Epithelial cell of proximal tubule (primary cell): ENCODE measurements around the gene IFT122. TPM values are rescaled to one million over a fixed set of nuclear protein-coding genes. Genes with fewer than 3 reads are reported as not detected.

ENCODE experiments used
- DNase-seq: peaks from one replicate; pipeline ENCODE4 v3.0.0-alpha.2; 2011; ENCODE audit warnings: low read depth
- H3K4me3 ChIP-seq: 2 replicates; pipeline ENCODE4 v1.5.1; 2011; ENCODE audit warnings: low read depth, mild to moderate bottlenecking, low read length
- total RNA-seq: library from RNA; depleted of rRNA; stranded (reverse); fragments of >200 nt; gene quantifications from 2 replicates; pipeline ENCODE4 v1.2.3, GENCODE V29; 2015
- TF ChIP-seq, protein P1 (sequence below): conservative IDR thresholded peaks from 2 replicates; pipeline ENCODE4 v1.5.1; 2012; ENCODE audit warnings: low read depth, mild to moderate bottlenecking, low read length

The IFT122 gene
- total RNA-seq, 1 donor from 2014 or later, result 15.2 TPM

DNA sequence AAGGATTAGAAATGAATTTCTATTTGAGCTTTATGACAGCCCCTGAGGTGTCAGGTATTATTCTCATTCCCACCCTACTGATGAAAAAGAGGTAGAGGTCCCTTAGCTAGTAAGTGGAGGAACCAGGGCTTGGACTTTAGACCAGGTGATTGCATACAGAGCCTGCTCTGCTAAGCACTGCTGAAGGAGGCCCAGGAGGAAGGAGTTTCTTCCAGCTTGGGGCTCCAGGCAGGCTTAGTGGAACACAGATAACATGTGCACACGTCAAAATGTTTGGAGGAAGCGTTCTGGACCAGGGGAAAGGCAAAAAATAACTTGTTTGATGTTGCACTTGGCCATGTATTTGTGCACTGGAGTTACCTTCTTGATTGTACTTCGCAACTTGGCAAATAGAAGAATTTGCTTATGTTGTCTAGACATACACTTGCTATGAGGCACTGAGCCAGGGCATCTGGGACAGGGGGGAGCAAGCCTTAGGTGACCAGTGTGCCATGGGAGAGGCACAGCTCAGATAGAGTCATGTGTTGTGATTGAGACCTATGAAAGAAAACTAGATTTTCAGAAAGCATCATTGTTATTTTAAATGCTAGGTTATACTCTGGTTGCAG, 22.4 kb downstream of the IFT122 start:
- no peak for DNase-seq
- H3K4me3 ChIP-seq, result no peak overlapping the region
- TF ChIP-seq, protein P1, sequence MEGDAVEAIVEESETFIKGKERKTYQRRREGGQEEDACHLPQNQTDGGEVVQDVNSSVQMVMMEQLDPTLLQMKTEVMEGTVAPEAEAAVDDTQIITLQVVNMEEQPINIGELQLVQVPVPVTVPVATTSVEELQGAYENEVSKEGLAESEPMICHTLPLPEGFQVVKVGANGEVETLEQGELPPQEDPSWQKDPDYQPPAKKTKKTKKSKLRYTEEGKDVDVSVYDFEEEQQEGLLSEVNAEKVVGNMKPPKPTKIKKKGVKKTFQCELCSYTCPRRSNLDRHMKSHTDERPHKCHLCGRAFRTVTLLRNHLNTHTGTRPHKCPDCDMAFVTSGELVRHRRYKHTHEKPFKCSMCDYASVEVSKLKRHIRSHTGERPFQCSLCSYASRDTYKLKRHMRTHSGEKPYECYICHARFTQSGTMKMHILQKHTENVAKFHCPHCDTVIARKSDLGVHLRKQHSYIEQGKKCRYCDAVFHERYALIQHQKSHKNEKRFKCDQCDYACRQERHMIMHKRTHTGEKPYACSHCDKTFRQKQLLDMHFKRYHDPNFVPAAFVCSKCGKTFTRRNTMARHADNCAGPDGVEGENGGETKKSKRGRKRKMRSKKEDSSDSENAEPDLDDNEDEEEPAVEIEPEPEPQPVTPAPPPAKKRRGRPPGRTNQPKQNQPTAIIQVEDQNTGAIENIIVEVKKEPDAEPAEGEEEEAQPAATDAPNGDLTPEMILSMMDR, result no peak

DNA sequence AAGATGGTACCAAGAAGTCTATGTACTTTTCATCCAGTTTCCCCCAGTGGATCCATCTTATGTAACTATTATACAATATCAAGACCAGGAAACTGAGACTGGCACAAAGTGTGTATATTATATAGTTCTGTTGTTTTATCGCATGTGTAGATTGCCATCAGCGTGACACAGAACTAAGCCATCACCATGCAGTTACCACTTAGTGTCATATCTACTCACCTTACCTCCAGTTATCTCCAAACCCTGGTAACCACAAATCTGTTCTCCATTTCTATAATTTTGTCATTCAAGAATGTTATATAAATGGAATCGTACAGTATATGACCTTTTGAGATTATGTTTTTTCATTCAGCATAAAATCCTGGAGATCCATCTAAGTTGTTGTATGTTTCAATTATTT, 23.1 kb downstream of the IFT122 start:
- no peak for DNase-seq
- TF ChIP-seq, protein P1, result no peak

DNA sequence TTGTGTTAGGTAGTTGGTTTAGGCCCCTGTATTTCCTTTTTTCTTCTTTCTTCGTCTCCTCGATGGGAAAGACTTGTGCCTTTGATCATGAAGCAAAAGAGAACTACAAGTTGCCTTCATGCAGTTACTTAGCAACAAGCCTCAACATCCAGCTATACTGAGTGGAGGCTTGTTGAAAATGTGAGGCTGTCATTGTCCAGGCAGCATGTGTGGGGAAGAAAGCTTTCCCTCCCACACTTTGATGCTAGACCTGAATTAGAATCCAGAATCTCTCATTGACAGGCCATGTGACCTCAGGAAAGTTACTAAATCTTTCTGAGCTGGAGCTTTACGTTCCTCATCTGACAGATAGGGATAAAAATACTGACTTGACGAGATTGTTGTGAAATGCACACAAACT, 23.7 kb downstream of the IFT122 start:
- TF ChIP-seq, protein P1, result no peak
- H3K4me3 ChIP-seq, result no peak overlapping the region
- no peak for DNase-seq

More for the DNA sequence above, 23.1 kb downstream of the IFT122 start:
- no peak overlapping the region for H3K4me3 ChIP-seq

DNA sequence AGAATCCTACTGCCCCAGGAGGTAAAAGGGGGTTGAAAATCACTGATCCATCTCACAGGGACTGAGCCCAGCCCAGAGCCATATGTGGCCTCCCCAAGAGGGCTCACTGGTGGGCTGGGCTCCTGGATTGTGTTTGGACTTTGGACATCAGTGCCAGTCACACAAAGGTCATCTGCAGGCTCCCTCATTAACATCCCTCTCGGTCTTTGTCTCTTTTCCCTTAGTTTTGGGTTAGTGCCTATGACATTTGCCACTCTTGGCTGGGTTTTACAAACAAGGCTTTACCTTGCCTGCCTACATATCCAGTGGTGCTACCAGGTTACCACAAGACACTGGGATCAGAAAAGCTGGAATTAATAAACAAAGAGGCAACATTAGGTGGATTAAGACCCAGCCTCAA, 27.9 kb downstream of the IFT122 start:
- DNase-seq, result no peak
- H3K4me3 ChIP-seq, result no peak overlapping the region
- TF ChIP-seq, protein P1, result no peak

DNA sequence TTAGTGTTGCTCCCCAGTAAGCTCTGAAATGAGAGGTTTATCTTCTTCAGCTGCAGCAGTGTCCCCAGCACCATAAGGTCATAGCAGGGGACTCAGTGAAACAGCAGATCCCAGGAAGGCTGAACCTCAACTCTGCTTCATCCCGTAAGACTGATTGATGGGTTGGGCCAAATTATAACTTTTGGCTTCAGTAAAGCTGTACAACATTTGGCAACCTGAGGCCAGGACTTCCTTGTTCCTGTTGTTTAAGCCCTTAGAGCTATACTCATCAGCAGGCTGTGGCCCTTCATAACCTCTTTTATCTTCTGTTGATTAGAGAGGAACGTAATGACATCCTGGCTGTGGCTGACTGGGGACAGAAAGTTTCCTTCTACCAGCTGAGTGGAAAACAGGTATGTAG, 29.0 kb downstream of the IFT122 start:
- no peak for DNase-seq
- TF ChIP-seq, protein P1, result no peak

DNA sequence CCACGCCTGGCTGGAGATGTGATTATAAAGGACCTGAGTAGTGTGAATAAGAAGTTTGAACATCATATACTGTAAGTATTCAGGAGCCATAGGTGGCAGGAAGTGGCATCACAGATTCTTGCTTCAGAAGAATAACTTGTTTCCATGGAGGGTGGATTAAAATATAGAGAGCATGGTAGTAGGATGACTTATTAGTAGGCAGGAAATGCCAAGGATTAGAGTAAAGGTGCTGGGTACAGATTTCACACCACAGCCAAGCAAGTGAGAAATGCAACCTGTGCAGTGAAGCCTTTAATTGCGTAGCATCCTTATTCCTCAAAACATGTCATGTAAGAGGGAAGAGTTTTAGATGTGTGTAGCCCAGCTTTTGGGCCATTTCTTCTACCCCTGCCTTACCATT, 30.8 kb downstream of the IFT122 start:
- TF ChIP-seq, protein P1, result no peak
- no peak overlapping the region for H3K4me3 ChIP-seq
- no peak for DNase-seq

More for the DNA sequence above, 29.0 kb downstream of the IFT122 start:
- H3K4me3 ChIP-seq, result no peak overlapping the region

DNA sequence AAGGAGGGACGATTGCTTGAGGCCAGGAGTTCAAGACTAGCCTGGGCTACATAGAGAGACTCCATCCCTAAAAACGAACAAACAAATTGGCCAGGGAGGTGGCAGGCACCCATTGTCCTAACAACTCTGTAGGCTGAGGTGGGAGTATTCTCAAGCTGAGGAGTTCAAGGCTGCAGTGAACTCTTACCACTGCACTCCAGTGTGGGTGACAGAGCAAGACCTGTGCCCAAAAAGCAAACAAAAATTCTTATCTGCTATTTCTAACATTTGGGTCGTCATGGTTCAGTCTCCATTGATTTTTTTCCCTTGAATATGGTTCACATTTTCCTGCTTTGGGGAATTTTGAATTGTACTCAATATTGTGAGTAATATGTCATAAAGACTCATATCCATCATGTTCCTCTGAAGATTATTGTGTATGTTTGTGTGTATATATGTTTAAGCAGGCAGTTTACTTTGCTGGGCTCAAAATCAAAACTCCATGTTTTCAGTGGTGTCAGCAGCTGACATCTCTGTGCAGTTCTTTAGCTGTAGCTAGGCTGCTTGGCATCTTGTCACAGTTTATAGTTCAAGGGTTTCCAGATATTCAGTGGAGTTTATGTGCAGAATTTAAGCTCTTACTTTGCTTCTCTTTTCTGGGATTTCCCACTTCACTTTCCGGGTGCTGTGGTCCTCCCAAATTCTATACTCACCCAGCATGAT, 33.2 kb downstream of the IFT122 start:
- TF ChIP-seq, protein P1, result no peak

More for the DNA sequence above, 33.2 kb downstream of the IFT122 start:
- no peak for DNase-seq
- H3K4me3 ChIP-seq, result no peak overlapping the region
